ENCODE data around the gene SORCS3. TPM values are rescaled to one million over a fixed set of nuclear protein-coding genes. Genes with fewer than 3 reads are reported as not detected.

The SORCS3 gene
- total RNA-seq, 4 donors from 2014 or later = 0.26 to 0.50 (median 0.41) TPM

- H3K27ac ChIP-seq (replicated peaks in 1 of 4) = no peak overlapping the region
- 91% methylated on average over 5 of the region's 5 CpGs for WGBS
- H3K9me3 ChIP-seq = no peaks in the 10 kb centered on the region
- H3K4me1 ChIP-seq = peaks cover 0 to 5% (median 3%) of the 10 kb centered on the region in 4 donors
- TF ChIP-seq POLR2A (IDR thresholded peaks at IDR 0.05; ENCODE audit: low read depth) = no peak
- TF ChIP-seq CTCF (IDR thresholded peaks at IDR 0.05) = no peak
- DNase-seq (ENCODE audit: extremely low spot score) = peak; percentile 75
- no peak overlapping the region for H3K4me3 ChIP-seq
- no peaks in the 10 kb centered on the region for H3K36me3 ChIP-seq
- H3K27me3 ChIP-seq = no peaks in the 10 kb centered on the region
- intact Hi-C loops (cut with DNase I) = no loop called here
These were observed 22.0 kb downstream of the SORCS3 start for GRCh38 chr10:104663076-104663475.

DNA sequence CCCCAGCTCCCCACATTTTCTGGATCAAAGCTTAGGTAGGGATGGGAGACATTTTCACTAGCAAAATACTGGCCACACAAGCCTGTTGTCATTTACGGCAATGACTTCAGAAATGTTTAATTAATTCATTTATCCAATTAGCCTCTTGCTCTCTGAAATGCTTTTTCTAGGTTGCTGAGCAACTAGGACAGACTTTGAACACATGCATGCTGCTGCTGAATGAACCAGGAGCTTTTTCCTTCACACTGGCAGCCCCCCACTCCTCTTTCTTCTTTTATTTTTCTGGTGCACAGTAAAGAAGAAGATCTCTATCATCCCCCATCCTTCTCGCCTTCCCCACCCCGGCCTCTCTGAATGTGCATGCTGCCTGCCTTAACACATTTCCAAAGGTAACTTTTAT, 22.5 kb downstream of the SORCS3 start:
- intact Hi-C loops (cut with DNase I) = no loop called here
- Histone ChIP-seq H3K4me1 (peaks cover 0 to under 1% (median 0%) of the 10 kb centered on the region in 4 donors), H3K4me3 (no peak overlapping the region), H3K27me3 (no peaks in the 10 kb centered on the region), H3K36me3 (no peaks in the 10 kb centered on the region), H3K27ac (replicated peaks in 1 of 4) (no peak overlapping the region), H3K9me3 (no peaks in the 10 kb centered on the region)
- peak; percentile 19 for DNase-seq (ENCODE audit: extremely low spot score)
- 83% methylated on average over 3 of the region's 3 CpGs for WGBS
- TF ChIP-seq POLR2AphosphoS5 (IDR thresholded peaks at IDR 0.05) (no peak), EP300 (IDR thresholded peaks at IDR 0.05) (no peak), POLR2A (IDR thresholded peaks at IDR 0.05; ENCODE audit: low read depth) (no peak), CTCF (IDR thresholded peaks at IDR 0.05) (no peak)

GRCh38 chr10:104664205-104664604, 23.1 kb downstream of the SORCS3 start:
- Histone ChIP-seq H3K27me3 (no peaks in the 10 kb centered on the region), H3K4me1 (no peaks in the 10 kb centered on the region), H3K4me3 (no peak overlapping the region), H3K27ac (replicated peaks in 1 of 4) (peak overlapping the region in 1 of 4 donors; percentile 2), H3K9me3 (no peaks in the 10 kb centered on the region), H3K36me3 (no peaks in the 10 kb centered on the region)
- 71% methylated on average over 5 of the region's 5 CpGs for WGBS
- intact Hi-C loops (cut with DNase I) = no loop called here
- TF ChIP-seq CTCF (IDR thresholded peaks at IDR 0.05) (no peak), POLR2AphosphoS5 (IDR thresholded peaks at IDR 0.05) (no peak), POLR2A (IDR thresholded peaks at IDR 0.05; ENCODE audit: low read depth) (no peak), EP300 (IDR thresholded peaks at IDR 0.05) (no peak)
- peak; percentile 45 for DNase-seq (ENCODE audit: extremely low spot score)

DNA sequence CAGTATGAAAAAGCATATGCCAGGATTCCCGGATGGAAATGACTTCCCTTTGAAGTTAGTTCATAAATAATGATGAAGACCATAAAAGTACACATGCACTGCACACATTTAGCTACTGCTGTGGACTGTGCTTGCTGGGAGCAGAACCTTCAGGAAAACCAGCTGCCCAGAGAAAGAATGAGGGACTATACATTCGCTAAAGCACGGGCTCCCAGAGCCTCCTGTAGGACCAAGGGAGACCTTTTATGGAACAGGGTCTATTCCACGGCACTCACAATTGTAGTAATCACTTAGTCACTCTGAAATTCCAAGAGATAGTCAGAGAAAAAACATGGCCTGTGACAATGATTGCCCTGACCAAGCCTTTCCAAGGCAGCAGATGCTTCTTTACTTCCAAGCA, 24.1 kb downstream of the SORCS3 start:
- Histone ChIP-seq H3K4me3 (no peak overlapping the region), H3K9me3 (no peaks in the 10 kb centered on the region), H3K36me3 (no peaks in the 10 kb centered on the region), H3K27me3 (no peaks in the 10 kb centered on the region), H3K27ac (replicated peaks in 1 of 4) (no peak overlapping the region), H3K4me1 (no peaks in the 10 kb centered on the region)
- peak; percentile 68 for DNase-seq (ENCODE audit: extremely low spot score)
- intact Hi-C loops (cut with DNase I) = no loop called here
- TF ChIP-seq EP300 (IDR thresholded peaks at IDR 0.05) (no peak), CTCF (IDR thresholded peaks at IDR 0.05) (no peak)
- WGBS = 90% methylated on average over 4 of the region's 4 CpGs

GRCh38 chr10:104666106-104666505, 25.0 kb downstream of the SORCS3 start:
- Histone ChIP-seq H3K9me3 (peaks cover 0 to 9% (median 0%) of the 10 kb centered on the region in 4 donors), H3K27me3 (no peaks in the 10 kb centered on the region), H3K4me1 (no peaks in the 10 kb centered on the region), H3K4me3 (no peak overlapping the region), H3K27ac (replicated peaks in 1 of 4) (no peak overlapping the region), H3K36me3 (no peaks in the 10 kb centered on the region)
- intact Hi-C loops (cut with DNase I) = no loop called here
- WGBS = 82% methylated on average over 5 of the region's 5 CpGs
- TF ChIP-seq POLR2AphosphoS5 (IDR thresholded peaks at IDR 0.05) = no peak
- TF ChIP-seq CTCF (IDR thresholded peaks at IDR 0.05) = no peak
- no peak for TF ChIP-seq EP300 (IDR thresholded peaks at IDR 0.05)
- no peak for TF ChIP-seq POLR2A (IDR thresholded peaks at IDR 0.05; ENCODE audit: low read depth)
- DNase-seq (ENCODE audit: extremely low spot score) = peak; percentile 55

Measured in esophagus muscularis mucosa (tissue), 4 donors.